Activated T-cell treated with anti-CD3 and anti-CD28 coated beads for 24 hours (primary cell): ENCODE results near the gene GJA9.
"Not testable (repeated sequence)": the region's sequence is repeated elsewhere in the genome, so short reads cannot be mapped to it uniquely, and the experiment has no call there.

Experiments
- DNase-seq: peaks from one replicate; pipeline ENCODE4 v3.0.0-alpha.2; 2020; ENCODE audit warnings: low read depth

GJA9 gene

GRCh38 chr1:38881487-38881886 lies at the start of gene GJA9:
Gene GJA9, minus strand, starts transcription at chr1:38881587. Its CDS starts 5,489 bp downstream, at chr1:38876098.
- DNase-seq = no peak

- DNase-seq = no peak
These were observed 48.1 kb upstream of the GJA9 start for GRCh38 chr1:38929476-38929875.

GRCh38 chr1:38929054-38929453 lies 47.7 kb upstream of the GJA9 start:
- no peak for DNase-seq

- DNase-seq = no peak
These were observed 44.7 kb upstream of the GJA9 start for GRCh38 chr1:38926091-38926490.

GRCh38 chr1:38925391-38925790 lies 44.0 kb upstream of the GJA9 start:
- no peak for DNase-seq

GRCh38 chr1:38923607-38924006 lies 42.2 kb upstream of the GJA9 start:
- no peak for DNase-seq

- no peak for DNase-seq
These were observed 37.7 kb upstream of the GJA9 start for GRCh38 chr1:38919130-38919529.

- no peak for DNase-seq
These were observed 37.2 kb upstream of the GJA9 start for GRCh38 chr1:38918568-38918967.

GRCh38 chr1:38917772-38918171 lies 36.4 kb upstream of the GJA9 start:
- no peak for DNase-seq

- DNase-seq = no peak
These were observed 36.0 kb upstream of the GJA9 start for GRCh38 chr1:38917337-38917736.

- no peak for DNase-seq
These were observed 34.1 kb upstream of the GJA9 start for GRCh38 chr1:38915352-38915948.

GRCh38 chr1:38914908-38915307 lies 33.5 kb upstream of the GJA9 start:
- not testable (repeated sequence) for DNase-seq

- DNase-seq = no peak
These were observed 27.4 kb upstream of the GJA9 start for GRCh38 chr1:38908821-38909220.

- DNase-seq = no peak
These were observed 24.6 kb upstream of the GJA9 start for GRCh38 chr1:38905985-38906384.

GRCh38 chr1:38899560-38899959 lies 18.2 kb upstream of the GJA9 start:
- DNase-seq = no peak

- DNase-seq = no peak
These were observed 17.4 kb upstream of the GJA9 start for GRCh38 chr1:38898653-38899230.

- DNase-seq = no peak
These were observed 14.8 kb upstream of the GJA9 start for GRCh38 chr1:38896169-38896568.

GRCh38 chr1:38892976-38893375 lies 11.6 kb upstream of the GJA9 start:
- DNase-seq = no peak

GRCh38 chr1:38891753-38892152 lies 10.4 kb upstream of the GJA9 start:
- DNase-seq = no peak

- no peak for DNase-seq
These were observed 8.2 kb upstream of the GJA9 start for GRCh38 chr1:38889589-38889988.

GRCh38 chr1:38888423-38889333 lies 7.3 kb upstream of the GJA9 start:
- DNase-seq = no peak

- DNase-seq = no peak
These were observed 3.7 kb upstream of the GJA9 start for GRCh38 chr1:38885092-38885491.

GRCh38 chr1:38875811-38876210 lies 5.6 kb downstream of the GJA9 start:
- DNase-seq = no peak
